BE2C (cell line): ENCODE data around the gene PDE8B.

ENCODE experiments used
- DNase-seq: peaks from one replicate; pipeline ENCODE4 v3.0.0-alpha.2; 2020
- H3K27me3 ChIP-seq: fragments of 250-450 bp; sonication (Bioruptor Pico); 2 replicates; pipeline ENCODE4 v1.5.1; 2020; ENCODE audit warnings: mild to moderate bottlenecking
- H3K36me3 ChIP-seq: fragments of 250-450 bp; sonication (Bioruptor Pico); 2 replicates; pipeline ENCODE4 v1.5.1; 2020; ENCODE audit warnings: mild to moderate bottlenecking
- H3K4me1 ChIP-seq: fragments of 250-450 bp; sonication (Bioruptor Pico); 2 replicates; pipeline ENCODE4 v1.5.1; 2020
- H3K4me3 ChIP-seq: 2 replicates; pipeline ENCODE4 v1.5.1; 2011; ENCODE audit warnings: low read depth, low read length
- H3K9me3 ChIP-seq: fragments of 250-450 bp; sonication (Bioruptor Pico); 2 replicates; pipeline ENCODE4 v1.5.1; 2020
- TF ChIP-seq, protein P1 (sequence below): IDR thresholded peaks from 2 replicates; pipeline ENCODE4 v1.5.1; 2012; ENCODE audit warnings: mild to moderate bottlenecking, low read depth, low read length

Gene PDE8B

DNA sequence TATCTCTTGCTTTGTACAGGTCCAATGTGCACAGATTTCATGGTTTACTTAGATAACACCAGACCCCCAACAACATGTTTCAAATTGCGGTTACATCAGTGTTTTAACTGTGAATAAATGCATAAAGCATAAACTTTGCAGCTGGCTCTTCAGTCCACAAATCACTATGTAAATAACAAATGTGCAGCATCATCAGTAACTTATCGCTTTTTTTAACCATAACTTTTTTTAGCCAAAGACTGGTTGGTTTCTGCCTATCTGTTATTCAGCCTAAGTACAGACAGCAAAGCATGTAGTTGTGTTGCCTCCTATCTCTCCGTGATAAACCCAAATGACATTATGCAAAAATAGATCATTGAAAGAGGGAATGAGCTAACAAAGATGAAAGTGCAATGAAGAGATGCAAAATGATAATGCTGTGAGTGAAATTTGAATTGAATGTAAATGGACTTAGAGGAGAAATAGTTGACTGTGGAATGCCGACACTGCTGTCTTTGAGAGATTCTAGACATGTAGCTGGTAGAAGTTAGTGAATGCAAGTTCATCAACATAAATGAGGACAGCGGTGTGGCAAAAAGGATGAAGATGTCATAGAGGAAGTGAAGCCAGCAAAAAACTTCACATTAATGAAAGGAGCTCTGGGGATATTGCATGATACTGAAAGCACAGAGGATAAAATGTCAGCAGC lies 108.8 kb downstream of the PDE8B start:
- no peaks in the 10 kb centered on the region for H3K27me3 ChIP-seq
- DNase-seq = no peak
- TF ChIP-seq, protein P1, sequence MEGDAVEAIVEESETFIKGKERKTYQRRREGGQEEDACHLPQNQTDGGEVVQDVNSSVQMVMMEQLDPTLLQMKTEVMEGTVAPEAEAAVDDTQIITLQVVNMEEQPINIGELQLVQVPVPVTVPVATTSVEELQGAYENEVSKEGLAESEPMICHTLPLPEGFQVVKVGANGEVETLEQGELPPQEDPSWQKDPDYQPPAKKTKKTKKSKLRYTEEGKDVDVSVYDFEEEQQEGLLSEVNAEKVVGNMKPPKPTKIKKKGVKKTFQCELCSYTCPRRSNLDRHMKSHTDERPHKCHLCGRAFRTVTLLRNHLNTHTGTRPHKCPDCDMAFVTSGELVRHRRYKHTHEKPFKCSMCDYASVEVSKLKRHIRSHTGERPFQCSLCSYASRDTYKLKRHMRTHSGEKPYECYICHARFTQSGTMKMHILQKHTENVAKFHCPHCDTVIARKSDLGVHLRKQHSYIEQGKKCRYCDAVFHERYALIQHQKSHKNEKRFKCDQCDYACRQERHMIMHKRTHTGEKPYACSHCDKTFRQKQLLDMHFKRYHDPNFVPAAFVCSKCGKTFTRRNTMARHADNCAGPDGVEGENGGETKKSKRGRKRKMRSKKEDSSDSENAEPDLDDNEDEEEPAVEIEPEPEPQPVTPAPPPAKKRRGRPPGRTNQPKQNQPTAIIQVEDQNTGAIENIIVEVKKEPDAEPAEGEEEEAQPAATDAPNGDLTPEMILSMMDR = no peak
- no peaks in the 10 kb centered on the region for H3K36me3 ChIP-seq
- no peaks in the 10 kb centered on the region for H3K9me3 ChIP-seq
- no peaks in the 10 kb centered on the region; the same call in 1 of the 2 replicates for H3K4me1 ChIP-seq
- no peak overlapping the region for H3K4me3 ChIP-seq

DNA sequence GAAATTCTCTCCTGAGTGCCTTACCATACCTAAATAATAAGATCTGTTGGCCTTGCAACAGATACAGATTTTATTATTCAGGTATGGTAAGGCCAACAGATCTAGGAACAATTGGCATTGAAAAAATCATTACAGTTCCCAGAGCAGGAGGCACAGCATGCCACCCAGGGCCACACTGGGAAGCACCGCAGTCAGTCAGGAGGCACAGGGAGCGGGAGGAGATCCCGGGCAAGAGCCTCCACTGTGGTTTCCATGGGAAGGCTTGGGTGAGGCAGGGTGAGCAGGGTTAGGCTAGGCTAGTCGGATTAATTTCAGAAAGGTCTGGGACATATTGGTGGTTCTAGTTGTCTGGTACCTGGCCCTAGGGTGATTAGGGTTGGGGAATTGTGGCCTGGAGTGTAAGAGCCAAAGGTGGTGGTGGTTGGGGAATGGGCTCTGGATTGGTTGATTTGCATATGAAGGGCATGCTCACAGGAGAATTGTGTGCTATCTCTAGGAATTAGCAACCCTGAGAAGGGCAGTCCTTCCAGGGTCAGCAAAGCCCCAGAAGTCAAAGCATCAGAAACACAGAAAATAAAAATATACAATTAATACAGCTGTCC lies 111.4 kb downstream of the PDE8B start:
- Histone ChIP-seq H3K9me3 (no peaks in the 10 kb centered on the region), H3K27me3 (no peaks in the 10 kb centered on the region), H3K36me3 (no peaks in the 10 kb centered on the region), H3K4me3 (no peak overlapping the region), H3K4me1 (no peaks in the 10 kb centered on the region; the same call in 1 of the 2 replicates)
- no peak for DNase-seq
- TF ChIP-seq, protein P1 = no peak

DNA sequence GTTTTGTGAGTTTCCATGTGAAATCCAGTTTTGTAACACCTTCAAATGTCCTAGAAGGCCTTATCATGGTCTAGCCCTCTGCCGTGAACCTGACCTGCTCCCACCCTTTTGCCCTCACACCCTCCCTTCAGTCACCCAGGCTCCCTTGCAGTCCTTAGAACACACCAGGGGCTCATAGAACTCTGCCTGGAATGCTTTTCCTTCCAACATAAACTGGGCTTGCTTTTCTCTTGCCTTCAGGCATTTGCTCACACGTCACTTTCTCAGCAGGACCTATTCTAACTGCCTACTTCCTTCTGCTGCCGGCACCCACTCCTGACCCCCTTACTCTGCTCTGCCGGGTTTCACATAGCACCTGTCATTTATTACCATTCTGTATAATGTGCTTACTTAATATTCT lies 111.9 kb downstream of the PDE8B start:
- Histone ChIP-seq H3K27me3 (no peaks in the 10 kb centered on the region), H3K4me3 (no peak overlapping the region), H3K36me3 (no peaks in the 10 kb centered on the region), H3K4me1 (no peaks in the 10 kb centered on the region; the same call in 1 of the 2 replicates), H3K9me3 (no peaks in the 10 kb centered on the region)
- no peak for DNase-seq
- TF ChIP-seq, protein P1 = no peak

DNA sequence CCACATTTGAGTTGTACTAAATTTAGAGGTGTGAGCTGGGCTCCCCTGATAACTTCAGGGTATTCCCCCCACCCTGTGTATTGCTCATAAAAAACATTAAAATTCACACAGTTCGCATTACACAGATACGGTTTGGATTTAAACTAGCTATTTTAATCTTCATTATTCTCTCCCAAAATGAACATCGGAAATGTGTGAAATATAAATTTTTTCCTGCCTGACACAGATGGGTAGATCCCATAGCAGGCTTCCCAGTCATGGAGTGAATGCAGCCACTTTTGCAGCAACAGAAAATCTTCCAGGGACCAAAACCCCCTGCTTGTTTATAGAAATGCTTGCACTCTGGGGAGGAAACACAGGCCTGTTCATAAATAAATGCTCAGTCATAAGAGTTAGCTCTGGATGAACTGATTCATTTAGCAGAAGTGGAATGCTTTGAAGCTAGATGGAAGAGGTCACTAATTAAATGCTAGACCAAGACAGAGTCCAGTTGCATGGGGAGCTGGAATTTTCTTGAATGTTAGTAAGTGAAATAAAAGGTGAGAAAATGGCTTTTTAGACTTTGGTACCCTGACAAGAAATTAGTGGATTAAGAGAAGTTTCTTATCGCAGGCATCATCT lies 115.6 kb downstream of the PDE8B start:
- H3K4me3 ChIP-seq = no peak overlapping the region
- DNase-seq = no peak
- H3K27me3 ChIP-seq = no peaks in the 10 kb centered on the region
- H3K9me3 ChIP-seq = no peaks in the 10 kb centered on the region
- H3K36me3 ChIP-seq = no peaks in the 10 kb centered on the region
- TF ChIP-seq, protein P1 = no peak
- H3K4me1 ChIP-seq = no peaks in the 10 kb centered on the region

DNA sequence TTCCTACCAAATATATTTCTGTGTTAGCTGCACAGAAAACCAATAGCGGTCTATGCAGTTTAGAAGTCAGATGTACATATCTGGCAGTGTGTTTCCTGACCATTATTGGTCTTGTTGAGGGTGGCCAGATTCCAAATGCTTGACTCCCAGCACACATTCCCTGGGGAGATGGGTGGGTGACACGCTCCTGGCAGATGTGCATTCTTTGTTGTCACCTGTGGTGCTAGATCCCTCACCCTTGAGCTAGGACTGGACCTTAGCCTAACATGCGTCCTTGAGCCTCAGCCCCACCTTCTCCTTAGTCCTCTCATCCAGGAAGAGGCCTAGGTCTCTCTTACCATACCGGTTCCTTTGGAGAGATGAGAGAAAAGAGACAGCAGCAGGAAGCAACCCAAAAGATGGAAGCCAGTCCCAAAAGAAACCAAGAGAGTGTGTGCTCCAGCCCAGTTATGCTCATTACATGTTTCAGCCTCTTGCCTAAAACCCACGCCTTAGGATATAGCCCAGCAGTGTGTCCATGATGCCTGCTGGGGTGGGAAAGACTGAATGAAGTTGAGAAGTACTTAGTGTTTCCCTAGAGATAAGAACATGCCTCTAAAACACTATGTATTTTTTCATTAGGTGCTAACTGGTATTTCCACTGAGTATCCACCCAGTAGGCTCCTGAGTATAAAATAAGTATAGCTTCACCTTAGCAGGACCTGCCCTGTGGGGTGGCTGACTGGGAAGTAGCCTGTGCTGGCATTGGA lies 116.7 kb downstream of the PDE8B start:
- Histone ChIP-seq H3K9me3 (no peaks in the 10 kb centered on the region), H3K4me3 (no peak overlapping the region), H3K27me3 (no peaks in the 10 kb centered on the region), H3K4me1 (no peaks in the 10 kb centered on the region), H3K36me3 (no peaks in the 10 kb centered on the region)
- no peak for DNase-seq
- TF ChIP-seq, protein P1 = no peak
